Activated CD4-positive, alpha-beta T cell treated with anti-CD3 and anti-CD28 coated beads, Interleukin-2, Interleukin-4, amounts not matched to agents 100 ng/mL and 50 ng/mL, durations not matched to agents 16 hours and 8 hours (primary cell): Measurements from ENCODE around the gene TNK2.
"Not testable (repeated sequence)": the region's sequence is repeated elsewhere in the genome, so short reads cannot be mapped to it uniquely, and the experiment has no call there.

Source experiments
- DNase-seq: peaks from one replicate; pipeline ENCODE4 v3.0.0-alpha.2; 2020; ENCODE audit warnings: low spot score

The TNK2 gene

DNA sequence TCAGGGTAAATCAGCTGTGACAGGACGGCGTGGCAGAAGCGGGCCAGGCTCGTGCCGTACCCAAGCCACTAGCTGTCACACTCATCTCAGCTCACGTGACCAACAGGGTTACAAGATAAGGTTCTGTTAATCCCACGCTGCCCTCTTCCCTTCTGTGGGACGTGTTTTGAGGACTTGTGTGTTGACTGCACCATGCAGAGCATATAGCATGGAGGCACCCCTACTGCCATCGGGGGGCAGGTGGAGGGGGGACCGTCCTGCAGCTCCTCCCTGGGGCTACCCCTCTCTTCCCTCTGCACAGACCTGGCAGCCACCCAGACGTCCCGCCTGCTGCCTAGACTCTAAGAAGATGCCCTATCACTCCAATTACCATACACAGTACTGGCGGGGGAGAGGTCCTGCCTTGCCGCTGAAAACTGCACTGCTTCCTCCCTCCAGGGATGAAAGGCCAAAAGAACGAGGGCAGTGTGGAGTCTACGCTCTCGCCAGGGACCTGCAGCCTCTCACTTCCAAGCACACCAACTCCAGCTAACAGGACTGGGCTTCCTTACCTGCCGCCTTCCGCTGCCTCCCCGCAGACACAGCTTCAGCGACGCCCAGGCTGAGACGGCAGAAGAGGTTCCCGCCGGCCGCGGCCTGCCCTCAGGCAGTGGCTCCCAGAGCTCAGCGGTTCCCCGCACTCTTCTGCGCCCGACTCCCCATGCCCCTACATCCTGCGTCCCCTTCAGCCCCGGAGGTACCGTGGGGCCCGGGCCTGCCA is at the start of gene TNK2:
TNK2 (minus strand) TSS at position 618 of the 760 bp plus-strand sequence. CDS start 19,963 bp downstream, outside the sequence.
- DNase-seq: peak; percentile 63

DNA sequence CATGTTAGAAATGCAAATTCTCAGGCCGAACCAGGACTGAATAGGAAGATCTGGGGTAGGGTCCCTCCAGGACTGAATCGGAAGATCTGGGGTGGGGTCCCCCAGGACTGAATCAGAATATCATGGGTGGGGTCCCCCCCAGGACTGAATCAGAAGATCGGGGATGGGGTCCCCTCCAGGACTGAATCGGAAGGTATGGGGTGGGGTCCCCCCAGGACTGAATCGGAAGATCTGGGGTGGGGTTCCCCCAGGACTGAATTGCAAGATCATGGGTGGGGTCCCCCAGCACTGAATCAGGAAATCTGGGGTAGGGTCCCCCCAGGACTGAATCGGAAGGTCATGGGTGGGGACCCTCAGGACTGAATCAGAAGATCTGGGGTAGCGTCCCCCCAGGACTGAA is 48.2 kb upstream of the TNK2 start:
- DNase-seq: no peak

DNA sequence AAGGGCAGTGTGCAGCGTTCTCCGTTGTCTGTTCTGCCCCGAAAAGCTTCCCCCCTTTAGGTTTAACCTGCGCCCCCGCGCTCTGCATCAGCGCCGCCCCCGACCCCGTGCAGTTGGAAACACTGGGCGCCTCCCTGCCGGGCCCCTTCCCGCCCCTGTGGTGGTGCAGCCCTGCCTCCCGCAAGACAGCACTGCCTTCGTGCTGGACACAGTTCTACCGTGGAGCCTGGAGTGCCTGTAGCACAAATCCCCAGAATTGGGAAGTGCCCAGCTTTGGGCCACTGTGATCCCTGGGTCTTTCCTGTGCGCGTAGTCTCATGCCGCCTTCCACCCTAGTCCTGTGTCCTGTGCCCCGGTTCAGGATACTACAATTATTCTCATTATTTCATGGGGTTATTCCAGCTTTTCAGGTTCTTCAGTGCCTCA is 47.1 kb upstream of the TNK2 start:
- not testable (repeated sequence) for DNase-seq

DNA sequence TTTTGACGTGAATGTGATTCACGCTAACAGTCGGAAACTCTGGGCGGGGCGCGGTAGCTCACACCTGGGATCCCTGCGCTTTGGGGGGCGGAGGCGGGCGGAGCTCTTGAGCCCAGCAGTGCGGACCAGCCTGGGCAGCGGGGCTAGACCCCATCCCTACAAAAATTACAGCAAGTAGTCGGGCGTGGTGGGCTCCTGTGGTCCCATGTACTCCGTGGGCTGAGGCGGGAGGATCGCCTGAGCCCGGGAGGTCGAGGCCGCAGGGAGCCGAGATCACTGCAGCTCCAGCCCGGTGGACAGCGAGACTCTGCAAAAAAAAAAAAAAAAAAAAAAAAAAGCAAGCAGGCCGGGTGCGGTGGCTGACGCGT is 46.4 kb upstream of the TNK2 start:
- not testable (repeated sequence) for DNase-seq

DNA sequence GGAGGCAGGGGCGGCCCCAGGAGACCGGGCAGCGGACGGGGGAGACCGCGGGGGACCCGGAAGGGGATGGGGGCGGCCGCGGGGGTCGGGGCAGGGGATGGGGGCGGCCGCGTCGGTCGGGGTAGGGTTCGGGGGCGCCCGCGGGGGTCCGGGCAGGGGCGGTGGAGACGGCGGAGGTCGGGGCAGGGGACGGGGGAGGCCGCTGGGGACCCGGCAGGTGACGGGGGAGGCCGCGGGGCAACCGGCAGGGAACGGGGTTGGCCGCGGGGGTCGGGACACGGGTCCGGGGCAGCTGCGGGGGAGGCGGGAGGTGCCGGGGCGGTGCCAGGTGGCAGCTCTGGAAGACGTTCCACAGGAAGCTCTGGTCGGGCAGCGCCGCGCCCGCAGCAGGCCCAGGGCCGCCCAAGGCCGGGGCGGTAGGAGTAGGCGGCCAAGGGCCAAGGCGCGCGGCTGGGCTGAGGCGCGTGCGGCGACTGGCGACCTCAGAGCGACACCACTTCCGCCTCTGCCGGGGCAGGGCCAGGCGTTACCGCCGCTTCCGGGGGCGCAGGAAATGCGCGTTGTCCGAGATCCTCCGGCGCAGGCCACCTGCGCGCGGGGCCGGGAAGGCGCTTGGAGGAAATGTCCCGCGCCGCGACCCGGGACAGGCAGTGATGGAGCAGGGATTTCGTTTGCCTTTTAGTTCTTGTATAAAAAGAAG is 45.9 kb upstream of the TNK2 start:
- peak; percentile 93 for DNase-seq

DNA sequence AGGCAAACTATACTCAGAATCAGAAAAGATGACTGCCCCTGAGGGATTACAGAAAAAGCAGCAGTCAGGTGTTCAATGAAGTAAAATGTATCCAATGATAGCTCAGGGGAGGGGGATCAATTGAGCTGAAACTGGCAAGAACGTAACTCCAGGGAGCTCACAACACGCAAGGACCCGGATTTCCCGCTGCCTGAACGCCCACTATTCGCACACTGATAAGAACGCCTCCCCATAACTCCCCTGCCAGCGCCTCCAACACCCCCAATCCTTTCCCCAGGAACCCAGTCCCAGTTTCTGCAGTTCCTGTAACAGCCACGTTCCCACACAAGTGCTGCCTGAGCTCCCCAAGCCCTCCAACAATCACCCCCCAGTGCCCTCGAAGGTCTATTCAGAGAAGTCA is 44.2 kb upstream of the TNK2 start:
- not testable (repeated sequence) for DNase-seq

DNA sequence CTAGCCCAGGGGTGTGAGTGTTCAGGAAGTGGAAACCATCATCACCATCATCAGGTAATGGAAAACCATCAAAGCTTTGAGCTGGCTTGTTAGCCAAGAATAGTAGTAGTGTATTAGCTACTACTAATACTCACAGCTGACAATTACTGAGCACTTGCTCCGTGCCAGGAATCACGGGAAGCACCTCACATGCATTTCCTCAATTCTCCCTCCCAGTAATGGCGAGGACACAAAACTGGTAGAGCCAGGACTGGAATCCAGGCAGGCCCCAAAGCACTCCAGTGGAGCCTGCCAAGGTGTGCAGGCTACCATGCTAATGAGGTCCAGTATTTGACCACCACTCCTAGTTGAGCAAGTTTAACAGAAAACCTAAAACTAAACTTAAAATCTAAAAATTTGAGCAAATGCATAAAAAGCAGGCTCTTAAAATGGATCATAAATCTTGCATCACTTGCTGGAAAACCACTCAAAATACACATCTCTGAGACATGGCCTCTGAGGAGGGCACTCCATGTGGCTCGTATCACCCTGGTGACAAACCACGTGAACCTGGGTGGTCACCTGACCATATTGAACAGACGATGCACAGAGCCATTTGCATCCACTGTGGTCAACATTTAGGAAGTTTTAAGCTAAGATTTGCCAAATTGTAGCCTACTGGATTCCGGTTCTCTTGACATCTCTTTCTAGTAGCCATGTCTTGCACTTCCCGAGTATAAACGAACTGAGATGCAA is 43.3 kb upstream of the TNK2 start:
- DNase-seq: not testable (repeated sequence)

DNA sequence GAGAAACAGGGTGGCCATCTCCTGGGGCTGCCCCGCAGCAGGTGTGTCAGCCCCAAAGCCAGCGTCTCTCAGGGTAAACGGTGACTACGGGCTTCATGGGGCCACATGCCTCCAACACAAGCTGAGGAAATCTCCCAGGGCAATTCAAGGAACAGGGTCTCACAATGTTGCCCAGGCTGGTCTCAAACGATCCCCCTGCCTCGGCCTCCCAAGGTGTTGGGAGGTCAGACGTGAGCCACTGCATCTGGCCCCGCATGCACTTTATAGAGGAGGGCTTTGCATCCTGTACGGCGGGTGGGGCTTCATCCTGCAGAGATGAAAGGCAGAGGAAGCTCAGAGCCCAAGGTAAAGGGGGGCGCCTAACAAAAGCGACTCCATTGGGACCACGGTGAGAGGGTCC is 42.4 kb upstream of the TNK2 start:
- not testable (repeated sequence) for DNase-seq

DNA sequence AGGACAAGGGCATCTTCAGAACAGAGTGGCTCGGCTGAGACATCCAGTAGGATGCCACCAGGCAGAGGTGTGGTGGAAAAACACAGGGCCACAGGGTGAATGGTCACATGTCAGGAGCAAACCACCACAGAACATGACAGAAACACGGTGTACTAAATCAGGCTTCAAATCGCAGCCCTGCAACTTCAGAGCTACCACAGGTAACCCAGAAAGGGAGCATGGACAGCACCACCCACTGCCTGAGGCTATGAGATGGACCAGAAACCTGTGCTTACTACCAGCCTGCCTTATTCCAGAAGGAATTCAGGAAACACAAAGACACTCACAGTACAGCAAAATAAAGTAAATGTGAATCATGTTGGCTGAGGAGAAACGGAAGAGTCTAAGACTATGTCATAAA is 41.8 kb upstream of the TNK2 start:
- DNase-seq: not testable (repeated sequence)

DNA sequence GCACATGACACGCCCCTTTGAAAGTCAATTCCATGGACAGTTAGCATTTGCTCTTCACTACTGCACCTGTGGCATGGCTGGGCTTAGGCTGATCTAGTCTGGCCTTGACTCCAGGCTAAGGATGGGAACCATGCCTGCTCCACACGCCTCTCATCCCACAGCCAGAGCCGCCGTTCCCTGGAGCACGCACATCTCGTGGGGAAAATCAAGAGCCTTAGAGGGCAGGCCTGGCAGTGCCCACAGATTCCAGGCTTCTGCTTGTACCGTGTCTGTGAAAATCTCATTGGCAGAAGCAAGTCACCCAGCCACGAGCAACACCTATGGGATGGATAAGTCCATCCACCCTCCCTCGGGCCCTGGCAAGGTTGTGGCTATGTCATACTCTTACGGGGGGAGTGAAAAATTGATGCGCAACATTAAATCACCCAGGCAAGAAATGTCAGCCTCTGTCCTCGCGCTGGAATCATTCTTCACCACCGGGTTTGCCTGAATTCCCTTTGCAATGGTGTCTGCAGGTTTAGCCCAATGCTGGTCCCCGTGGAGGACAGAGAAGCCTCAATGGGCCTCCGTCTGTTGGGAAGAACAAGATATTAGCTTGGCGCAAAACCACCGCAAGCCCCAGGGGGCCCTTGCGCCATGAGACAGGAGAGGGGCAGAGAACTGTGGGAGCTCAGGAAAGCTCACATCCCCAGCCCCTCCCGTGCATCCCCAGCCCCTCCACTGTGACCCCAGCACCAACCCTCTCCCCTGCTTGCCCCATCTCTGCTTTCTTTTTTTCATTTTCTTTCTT is 38.8 kb upstream of the TNK2 start:
- DNase-seq: not testable (repeated sequence)

DNA sequence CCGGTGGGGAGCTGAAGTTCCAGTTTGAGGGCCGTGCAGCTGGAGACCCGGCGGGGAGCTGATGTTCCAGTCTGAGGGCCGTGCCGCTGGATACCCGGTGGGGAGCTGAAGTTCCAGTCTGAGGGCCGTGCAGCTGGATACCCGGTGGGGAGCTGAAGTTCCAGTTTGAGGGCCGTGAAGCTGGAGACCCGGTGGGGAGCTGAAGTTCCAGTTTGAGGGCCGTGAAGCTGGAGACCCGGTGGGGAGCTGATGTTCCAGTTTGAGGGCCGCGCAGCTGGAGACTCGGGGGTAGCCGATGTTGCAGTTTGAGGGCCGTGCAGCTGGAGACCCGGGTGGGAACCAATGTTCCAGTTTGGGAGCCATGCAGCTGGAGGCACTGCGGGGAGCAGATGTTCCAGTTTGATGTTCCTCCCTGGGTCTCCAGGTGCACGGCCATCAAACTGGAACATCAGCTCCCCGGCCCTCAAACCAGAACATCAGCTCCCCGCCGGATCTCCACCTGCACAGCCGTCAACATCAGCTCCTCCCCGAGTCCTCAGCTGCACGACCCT is 33.0 kb upstream of the TNK2 start:
- DNase-seq: not testable (repeated sequence)

DNA sequence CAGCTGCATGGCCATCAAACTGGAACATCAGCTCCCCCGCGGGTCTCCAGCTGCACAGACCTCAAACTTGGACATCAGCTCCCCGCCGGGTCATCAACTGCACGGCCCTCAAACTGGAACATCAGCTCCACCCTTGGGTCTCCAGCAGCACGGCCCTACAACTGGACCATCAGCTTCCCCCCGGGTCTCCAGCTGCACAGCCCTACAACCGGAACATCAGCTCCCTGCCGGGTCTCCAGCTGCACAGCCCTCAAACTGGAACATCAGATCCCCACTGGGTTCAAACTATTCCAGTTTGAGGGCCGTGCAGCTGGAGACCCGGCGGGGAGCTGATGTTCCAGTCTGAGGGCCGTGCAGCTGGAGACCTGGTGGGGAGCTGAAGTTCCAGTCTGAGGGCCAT is 32.5 kb upstream of the TNK2 start:
- DNase-seq: not testable (repeated sequence)

DNA sequence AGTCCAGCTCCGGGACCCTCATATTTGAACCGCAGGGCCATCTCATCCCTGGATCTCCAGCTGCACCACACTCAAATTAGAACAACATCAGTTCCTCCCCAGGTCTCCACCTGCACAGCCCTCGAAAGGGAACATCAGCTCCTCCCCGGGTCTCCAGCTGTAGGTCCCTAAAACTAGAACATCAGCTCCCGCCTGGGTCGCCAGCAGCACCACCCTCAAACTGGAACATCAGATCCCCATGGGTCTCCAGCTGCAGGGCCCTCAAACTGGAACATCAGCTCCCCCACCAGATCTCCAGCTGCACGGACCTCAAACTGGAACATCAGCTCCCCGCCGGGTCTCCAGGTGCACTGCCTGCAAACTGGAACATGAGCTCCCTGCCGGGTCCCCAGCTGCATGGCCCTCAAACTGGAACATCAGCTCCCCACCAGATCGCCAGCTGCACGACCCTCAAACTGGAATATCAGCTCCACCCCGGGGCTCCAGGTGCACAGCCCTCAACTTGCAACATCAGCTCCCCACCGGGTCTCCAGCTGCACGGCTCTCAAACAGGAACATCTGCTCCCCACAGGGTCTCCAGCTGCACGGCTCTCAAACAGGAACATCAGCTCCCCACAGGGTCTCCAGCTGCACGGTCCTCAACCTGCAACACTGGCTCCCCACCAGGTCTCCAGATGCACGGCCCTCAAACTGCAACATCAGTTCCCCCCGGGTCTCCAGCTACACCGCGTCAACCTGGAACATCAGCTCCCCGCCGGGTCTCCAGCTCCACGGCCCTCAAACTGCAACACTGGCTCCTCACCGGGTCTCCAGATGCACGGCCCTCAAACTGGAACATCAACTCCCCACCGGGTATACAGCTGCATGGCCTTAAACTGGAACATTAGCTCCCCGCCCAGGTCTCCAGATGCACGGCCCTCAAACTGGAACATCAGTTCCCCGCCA is 31.4 kb upstream of the TNK2 start:
- not testable (repeated sequence) for DNase-seq

DNA sequence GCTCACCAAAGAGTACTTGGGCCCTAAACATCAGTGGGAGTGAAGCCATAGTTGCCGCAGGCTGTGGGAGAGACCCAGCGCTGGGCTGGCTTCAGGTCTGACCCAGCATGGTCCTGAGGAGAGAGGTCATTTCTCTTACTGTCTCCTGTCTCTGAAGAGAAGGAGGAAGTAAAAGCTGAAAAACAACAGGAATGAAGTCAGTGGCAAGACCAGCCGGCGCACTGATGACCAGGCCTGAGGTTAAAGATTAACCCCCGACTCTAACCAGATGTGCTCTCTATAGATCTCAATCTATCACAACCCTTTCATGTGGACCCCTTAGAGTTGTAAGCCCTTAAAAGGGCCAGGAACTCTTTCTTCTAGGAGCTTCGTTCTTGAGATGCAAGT is 24.7 kb upstream of the TNK2 start:
- not testable (repeated sequence) for DNase-seq

DNA sequence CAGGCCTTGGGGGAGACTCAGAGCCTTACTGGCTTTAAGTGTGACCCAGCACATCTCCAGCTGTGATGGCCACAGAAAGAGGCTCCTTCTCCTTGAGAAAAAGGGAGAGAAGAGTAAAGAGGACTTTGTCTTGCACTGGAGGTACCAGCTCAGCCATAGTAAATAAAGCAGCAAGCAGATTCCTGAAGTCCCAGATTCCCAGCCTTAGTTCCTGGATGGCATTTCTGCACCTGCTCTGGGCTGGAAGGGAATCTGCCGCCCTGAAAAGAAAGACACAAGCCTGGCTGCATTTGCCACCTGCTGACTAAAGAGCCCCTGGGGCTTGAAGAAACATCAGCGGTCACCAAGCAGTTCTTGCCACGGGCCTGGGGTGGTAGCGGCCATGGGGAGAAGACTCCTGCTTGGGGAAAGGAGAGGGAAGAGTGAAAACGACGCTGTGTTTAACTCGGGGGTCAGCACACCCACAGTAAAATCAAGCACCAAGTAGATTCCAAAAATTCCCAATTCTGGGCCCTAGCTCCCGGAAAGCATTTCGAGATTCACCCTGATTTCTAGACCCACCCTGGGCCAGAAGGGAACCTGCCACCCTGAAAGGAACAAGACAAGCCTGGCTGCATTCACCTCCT is 24.2 kb upstream of the TNK2 start:
- no peak for DNase-seq

DNA sequence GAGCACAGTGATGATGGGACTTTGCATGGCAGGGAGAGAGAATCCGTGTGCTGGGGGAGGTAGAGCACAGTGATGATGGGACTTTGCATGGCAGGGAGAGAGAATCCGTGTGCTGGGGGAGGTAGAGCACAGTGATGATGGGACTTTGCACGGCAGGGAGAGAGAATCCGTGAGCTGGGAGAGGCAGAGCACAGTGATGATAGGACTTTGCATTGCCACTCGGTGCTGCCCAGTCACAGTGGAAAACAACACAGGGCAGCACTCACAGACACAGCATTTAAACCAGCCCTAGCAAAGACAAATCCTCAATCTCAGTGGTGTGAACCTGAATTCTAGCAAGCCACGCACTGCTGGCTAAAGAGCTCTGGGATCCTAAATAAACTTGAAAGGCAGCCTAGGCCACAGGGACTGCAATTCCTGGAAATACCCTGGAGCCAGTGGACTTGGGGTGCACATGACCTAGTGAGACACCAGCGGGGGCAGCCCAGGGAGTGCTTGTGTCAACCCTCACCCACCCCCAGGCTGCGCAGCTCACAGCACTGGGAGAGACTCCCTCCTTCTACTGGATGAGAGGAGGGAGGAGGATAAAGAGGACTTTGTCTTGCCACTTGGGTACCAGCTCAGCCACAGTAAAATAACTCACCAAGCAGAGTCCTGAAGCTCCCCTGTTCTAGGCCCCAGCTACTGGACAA is 23.4 kb upstream of the TNK2 start:
- no peak for DNase-seq

DNA sequence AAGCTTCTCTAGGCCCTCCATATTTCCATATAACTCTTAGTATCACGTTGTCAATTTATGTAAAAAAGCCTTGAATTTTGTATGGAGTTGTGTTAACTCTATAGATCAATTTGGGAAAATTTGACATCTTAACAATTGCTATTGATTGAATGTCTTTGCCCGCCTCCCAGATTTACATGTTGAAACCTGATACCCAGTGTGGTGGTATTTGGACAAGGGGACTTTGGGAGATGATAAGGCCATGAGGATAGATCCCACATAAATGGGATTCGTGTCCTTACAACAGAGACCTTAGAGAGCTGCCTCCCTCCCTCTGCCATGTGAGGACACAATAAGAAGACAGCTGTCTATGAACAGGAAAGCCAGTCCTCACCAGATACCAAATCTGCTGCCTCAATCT is 21.1 kb upstream of the TNK2 start:
- no peak for DNase-seq

DNA sequence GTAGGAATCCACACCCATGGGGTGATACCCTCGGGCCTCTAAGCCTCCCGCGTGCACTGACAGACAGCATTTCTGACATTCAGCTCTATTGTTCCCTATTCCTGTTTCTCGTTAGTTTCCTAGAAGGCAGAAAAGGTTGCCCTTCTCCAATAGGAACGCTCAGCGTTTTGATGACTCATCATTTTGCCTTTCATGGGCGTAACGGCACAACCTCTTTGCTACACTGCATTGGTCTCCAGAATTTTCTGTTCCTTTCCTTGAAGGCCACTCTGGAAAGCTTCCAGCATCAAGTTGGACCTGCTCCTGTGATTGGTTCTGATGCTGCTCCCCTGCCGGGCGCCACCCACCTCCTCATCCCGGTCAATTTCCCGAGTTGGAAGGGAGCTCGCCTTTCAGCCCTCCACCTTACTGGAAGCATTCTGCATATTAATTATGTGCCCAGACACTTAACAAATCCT is 13.0 kb upstream of the TNK2 start:
- no peak for DNase-seq

DNA sequence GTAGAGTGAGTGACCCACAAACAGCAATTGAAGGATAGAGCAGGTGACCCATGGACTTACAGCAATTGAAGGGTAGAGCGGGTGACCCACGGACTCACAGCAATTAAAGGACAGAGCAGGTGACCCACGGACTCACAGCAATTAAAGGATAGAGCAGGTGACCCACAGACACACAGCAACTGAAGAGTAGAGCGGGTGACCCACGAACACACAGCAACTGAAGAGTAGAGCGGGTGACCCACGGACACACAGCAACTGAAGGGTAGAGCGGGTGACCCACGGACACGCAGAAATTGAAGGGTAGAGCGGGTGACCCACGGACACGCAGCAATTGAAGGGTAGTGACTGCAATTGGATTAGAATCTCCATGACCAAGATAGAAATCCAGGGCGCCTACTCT is 9.8 kb upstream of the TNK2 start:
- DNase-seq: no peak
